Fibroblast of skin of abdomen (primary cell): ENCODE data around the gene KRT76.
"Not testable (repeated sequence)": the region's sequence is repeated elsewhere in the genome, so short reads cannot be mapped to it uniquely, and the experiment has no call there.

Experiments
- DNase-seq: peaks from one replicate; pipeline ENCODE4 v3.0.0-alpha.2; 2013

The KRT76 gene

DNA sequence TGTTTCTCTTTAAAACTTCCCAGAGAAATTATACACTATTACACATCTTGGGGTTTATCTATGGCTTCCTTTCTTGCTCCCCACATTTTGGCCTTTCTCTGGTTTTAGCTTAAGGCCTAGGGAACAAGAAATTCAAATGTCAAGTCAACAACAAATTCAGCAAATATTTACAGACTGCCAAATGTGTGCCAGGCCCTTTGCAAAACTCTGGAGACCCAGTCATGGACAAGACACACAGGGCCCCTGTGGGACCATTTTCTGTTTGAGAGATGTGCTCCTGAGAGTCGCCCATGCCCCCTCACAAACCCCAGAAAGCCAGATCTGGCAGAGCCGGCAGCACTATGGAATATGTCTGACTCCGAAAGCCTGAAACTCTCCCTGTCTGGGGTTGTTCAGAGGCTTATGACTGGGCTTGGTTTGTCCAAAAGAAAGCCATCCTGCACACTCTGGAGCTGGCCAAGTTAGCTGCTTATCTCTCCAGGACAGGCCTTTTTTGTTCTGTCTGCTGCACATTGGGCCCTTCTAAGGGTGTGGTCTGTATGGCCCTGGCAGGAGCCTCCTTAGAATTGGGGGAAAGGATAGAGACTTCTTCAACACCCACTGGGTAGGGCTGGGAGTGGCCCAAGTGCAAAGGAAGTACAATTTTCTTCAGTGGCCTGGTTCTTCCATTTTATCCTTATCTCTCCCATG is 19.8 kb upstream of the KRT76 start:
- no peak for DNase-seq

DNA sequence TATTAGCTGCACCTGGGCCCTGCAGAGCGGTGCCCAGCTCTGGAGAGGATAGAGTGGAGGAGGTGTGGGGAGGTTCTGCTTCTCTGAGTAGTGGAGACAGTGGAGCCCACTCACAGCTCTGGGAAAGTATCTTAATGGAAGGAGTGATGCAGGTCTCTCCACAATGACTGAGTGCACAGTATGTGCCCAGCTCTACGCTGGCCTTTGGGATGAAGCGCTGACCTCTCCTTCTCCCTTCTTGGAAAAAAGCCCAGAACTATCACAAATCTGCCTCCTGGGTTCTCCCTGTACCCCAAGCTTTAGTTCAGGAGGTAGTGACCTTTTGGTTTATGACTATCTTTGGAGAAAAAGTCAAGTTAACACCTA is 19.3 kb upstream of the KRT76 start:
- DNase-seq, result no peak

DNA sequence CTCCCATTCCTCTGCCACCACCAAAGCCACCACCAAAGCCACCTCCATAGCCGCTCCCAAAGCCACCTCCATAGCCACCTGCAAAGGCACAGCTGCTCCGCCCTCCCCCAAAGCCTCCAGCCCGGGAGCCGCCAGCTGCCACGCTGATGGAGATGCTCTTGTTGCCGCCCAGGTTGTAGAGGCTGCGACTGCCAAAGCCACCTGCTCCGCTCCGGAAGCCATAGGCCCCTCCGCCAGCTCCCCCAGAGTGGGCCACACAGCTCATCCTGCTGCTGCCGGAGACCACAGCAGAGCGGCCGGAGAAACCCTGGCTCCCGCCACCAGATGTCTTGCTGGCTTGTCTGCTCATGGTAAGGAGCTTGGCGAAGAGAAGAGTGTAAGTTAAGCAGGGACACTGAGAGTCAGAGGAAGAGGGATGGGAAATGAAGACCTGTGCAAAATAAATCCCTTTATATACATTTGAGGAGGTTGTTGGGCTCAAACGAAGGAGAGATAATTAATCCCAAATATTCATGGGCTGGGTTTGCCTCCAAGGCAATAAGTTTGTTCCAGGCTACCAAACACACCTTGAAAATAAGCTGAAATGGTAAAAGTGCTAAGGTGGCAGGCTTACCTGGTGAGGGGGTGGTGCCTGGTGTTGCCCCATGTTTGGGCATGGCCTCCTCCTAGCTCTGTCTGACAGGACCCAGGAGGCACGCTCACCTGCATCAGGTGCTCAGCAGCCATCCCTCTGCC is 18.7 kb upstream of the KRT76 start, which contains the start of gene KRT3:
Gene KRT3, minus strand, starts transcription at position 424 of the 735 bp plus-strand sequence. Its CDS starts 75 bp downstream, at position 349.
- DNase-seq, result no peak

DNA sequence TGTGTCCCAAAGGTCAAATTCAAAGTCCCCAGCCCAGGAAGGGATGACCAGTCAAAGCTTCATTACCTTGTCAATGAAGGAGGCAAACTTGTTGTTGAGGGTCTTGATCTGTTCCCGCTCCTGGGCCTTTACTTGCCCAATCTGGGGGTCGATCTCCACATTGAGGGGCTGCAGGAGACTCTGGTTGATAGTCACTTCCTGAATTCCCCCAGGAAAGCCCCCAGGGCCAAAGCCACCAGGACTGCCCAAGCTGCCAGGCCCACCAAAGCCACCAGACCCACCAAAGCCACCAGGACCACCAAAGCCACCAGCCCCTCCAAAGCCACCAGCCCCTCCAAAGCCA is 18.2 kb upstream of the KRT76 start:
- not testable (repeated sequence) for DNase-seq

DNA sequence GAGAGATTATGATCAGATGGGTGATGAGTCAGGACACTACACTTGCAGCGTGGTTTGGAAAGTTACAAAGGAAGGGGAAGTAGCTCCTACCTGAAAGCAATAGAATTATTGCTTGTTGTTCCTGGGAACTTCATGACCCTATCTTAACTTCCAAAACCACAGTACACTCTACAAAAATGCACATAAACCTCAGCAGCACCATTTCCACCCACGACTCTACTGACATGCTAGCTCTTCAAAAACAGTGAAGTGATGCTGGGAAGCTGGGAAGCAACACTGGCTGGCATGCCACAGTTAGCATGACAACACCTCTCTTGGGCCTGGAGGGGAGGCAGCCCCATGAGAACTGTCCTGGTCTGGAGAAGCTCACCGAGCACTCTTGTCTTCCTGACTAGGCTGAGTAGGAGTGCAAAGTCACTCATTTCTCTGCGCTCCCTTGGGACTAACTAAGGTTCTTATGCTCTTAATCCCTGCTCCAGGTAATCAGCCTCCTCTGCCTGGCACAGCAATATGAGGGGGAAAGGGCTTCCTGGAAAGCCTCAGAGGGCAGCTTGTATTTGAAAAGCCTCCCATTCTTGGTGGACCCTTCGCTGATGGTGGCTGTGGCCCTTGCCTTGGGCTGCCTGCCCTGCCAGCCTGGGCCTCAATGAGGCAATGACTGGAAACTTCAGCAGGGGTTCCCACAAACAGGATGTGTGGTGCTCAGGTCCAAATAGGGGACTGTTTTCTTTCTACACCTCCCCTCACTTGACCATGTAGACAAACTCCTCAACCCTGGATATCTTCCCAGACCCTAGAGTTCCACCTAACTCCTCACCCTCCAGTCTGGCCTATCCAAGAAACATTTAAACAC is 17.6 kb upstream of the KRT76 start:
- DNase-seq, result peak; percentile 60

DNA sequence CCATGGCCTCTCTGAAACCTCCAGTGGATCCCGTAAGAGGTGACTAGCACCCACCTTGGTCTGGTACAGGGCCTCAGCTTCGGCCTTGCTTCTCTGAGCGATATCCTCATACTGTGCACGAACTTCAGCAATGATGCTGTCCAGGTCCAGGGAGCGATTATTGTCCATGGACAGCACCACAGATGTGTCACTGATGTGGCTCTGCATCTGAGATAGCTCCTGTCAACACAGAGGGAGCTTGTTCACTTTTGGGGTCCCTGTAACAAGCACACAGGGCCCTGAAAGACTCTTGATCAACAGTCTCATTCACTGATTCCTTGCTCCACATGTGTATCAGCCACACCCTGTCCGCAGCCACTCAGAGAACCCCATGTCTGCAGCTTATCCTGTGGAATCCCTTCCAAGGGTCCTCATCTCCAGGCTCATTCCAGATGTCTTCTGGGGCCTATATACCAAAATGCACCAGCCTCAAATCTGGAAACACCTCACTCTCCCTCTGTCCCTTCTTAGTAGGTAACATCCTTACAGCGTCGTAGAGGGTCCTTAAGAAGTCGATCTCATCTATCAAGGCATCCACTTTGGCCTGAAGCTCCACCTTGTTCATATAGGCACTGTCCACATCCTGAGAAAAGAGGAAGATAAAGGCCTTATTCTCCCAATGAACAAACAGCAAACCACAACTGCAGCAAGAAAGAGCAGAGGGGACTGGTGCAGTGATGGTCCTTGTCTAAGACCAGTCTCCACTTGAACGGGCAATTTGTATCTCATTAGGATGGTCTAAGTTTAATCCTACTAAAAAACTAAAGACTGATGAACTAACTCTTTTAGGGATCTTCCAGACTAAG is 15.3 kb upstream of the KRT76 start:
- DNase-seq, result no peak

DNA sequence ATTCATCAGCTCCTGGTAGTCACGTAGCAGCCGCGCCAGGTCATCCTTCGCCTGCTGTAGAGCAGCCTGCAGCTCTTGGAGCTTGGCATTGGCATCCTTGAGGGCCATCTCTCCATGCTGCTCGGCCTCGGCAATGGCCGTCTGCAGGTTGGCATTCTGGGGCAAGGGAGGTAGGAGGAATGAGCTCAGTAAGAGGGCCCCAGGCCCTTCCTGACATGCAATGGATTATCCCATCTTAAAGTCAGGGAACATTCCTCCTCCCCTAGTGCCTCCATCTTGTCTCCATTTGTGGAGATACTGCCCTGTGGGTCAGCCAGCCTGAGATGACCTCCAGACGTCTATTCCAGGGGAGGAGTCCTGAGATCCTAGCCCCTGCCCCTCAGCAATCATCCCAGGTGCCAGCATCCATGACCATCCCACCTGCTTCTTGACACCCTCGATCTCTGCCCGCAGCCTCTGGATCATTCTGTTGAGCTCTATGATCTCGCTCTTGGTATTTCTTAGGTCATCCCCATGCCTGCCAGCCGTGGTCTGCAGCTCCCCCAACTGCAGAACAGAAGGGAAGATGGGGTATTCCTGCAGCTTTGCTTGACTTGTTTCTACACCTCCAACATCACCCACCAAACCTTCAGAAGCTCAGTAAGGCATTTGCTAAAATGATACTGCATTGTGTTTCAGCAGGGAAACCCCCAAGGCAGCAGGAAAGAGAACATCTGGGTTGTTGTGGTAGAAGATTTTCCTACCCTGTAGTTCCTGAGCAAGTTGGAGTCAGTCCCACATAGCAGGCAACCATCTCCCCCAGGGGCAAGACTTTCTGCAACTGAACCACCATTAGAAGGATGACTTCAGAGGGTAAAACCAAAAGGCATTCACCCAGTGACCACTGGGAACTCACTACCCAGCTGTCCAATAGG is 14.4 kb upstream of the KRT76 start:
- no peak for DNase-seq

DNA sequence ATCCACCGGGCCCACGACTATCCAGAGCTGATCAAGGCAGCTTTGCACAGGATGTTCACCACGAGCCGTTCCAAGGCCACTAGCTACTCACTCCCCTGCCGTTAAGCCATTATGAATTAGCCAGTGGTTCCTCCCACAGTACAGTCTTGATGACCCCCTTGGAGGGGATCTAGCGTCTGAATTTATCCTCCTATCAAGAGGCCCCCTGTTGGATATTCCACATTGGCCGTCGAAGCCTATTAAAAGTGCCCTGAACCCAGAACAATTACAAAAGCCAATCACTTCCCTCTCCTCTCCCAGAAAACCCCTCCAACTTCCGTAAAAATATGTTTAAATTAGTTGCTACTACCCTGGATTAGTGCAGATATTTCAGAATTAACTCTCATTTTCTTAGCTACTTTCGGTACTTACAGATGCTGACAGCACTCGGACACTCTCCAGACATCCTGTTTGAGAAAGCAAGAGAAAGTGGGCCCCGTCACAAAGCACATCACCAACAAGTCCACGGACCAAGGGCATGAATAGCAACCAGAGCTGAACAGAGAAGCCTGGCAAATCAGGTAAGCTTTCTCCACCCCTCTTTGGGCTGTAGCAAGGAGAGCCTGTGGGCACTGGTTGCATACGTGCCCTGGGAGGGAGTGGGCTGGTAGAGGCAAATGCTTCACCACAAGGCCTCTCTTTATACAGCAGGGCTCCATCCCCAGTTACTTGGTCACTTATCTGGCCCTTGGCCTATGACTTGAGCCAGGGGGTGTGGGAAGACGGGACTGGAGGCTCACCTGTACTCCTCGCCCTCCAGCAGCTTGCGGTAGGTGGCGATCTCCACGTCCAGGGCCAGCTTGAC is 13.5 kb upstream of the KRT76 start:
- DNase-seq, result no peak

DNA sequence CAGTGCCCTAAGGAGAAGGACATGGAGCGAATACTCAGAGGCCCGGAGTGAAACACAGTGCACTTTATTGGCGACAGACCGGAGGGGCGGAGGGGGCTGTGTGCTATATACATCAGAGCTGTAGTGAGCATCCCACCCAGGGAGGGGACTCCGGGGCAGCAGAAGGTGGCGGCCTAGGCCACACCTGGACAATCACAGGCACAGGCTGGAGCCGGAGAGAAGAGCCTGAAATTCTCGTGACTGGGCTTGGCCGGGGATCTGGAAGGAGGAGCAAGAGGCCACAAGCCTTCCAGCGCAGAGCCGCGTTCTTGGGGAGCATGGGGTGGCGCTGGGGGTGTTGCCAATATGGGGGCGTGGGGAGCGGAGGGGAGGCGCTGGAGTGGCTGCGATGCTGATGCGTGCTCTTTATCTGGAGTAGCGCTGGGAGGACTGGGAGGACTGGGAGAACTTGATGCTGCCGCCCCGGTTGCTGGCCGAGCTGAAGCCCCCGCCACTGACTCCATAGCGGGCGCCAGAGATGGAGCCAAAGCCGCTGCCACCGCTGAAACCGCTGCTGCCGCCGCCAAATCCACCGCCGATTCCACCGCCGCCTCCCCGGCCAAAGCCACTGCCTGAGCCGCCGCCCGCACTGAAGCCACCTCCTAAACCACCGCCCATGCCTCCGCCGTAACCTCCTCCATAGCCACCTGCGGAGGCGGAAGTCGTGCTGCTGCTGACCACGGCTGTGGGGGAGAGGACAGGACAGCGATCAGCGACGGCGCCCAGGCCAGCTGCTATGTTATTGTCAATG is 12.7 kb upstream of the KRT76 start:
- no peak for DNase-seq

DNA sequence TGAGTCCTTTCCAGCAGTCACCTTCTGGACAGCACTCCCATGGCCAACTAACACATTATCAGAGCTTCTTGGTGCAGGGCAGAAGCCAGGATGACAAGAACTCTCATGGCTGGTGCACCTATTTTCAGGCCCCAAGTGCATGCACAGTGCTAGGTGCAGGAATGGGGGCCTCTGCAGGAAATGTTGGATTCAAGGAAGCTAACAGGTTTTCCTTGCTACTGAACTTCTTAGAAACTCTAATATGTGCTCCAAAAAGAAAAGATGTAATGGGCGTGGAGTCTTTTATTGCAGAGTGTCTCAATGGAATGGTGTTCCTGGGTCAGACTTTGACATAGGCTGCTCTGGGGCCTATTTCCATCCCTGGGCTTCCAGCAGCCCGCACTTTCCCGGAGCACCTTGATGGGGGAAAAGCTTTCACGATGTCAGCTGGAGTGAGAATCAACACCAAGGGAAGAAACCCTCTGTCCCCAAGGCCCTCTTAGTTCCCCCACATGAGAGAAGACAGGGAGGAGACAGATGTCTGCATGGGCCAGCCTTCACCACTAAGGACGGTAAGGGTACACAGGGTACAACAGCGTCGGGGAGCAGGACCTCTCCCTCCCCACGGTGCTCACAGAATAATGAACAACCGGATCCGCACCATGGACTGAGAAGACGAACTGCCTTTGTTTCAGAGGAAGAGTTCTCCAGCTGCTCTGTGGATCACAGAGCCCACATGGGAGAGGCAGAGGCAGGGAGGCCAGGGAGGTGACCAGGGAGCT is 11.9 kb upstream of the KRT76 start:
- DNase-seq, result no peak

DNA sequence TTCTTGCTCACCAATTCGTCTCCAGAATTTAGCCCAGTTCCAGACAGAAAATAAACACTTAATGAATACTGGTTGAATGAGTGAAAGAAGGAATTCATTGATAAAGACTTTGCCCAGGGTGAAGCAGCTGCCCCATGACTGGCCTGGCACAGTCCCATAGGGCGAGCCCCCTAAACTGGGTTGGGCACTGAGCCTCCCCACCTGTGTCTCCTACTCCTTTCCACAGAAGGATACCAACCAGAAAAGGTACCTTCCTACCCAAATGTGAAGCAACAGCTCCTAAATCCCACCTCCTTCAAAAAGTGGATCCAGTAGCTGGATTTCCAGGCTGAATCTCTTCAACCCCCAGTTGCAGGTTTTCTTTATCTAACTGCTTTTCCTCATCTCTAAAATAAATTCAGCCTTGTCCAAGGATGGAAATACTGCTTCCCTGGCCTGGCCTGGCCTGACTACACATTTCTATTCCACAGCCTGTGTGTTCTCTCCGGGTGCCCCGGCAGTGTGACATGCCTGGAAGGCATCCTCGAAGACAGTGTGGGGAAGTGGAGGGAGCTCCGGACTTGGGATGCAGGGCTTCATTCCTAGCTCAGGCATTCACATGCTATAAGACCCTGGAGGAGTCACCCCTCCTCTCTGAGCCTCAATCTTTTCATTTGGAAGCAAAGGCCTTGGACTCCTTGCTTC is 11.2 kb upstream of the KRT76 start:
- no peak for DNase-seq

DNA sequence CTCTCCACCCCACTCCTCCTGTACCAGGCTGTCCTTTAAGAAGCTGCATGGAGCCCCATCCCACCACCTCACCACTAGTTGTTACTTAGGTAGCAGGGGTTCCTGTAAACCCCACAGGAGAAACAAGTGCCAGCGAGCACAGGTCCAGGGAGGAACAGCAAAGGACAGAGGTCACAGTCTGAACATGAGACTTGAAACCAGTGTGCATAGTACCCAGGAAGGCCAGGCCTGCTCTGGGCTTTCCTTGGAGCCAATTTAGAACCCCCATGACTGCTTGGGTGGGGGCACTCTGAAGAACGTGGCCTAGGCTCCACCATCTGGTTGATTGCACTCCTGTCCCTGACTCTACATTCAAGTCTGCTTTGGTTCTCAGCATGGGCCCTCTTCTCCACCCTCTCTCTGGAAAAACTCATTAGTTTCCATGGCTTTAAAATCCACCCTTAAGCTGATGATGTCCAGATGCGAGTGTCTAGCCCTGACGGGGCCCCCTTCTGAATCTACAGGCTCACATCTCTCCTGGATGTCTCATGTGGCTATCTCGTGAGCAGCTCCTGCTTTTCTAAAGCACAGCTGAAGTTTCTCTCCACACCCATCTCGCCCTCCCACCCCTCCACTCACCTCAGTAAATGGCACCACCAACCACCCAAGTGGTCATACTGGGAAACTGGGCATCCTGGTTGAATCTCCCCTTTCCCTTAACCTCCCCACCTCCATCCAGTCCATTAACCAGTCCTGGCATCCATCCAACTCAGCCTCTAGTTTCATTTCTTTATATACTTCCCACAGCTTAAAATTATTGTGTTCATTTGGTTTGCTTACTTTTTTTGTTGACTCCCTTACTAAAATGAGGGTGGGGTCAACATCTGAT is 10.4 kb upstream of the KRT76 start:
- DNase-seq, result no peak

DNA sequence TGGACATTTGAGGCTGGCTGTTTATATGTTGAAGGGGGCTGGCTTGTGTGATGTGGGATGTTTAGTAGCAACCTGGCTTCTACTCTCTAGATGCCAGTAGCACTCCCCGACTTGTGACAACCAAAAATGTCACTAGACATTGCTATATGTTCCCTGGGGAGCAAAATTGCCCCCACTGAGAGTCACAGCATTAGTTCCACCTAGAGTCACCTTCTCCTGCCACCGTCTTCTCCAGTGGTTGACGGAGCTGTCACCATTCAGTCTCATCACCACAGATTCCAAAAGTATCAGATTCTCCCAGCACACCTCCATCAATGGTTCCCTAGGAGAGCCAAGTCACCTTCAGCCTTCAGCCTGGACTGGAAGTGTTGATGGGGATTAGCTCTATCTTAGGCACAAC is 7.8 kb upstream of the KRT76 start:
- DNase-seq, result no peak

DNA sequence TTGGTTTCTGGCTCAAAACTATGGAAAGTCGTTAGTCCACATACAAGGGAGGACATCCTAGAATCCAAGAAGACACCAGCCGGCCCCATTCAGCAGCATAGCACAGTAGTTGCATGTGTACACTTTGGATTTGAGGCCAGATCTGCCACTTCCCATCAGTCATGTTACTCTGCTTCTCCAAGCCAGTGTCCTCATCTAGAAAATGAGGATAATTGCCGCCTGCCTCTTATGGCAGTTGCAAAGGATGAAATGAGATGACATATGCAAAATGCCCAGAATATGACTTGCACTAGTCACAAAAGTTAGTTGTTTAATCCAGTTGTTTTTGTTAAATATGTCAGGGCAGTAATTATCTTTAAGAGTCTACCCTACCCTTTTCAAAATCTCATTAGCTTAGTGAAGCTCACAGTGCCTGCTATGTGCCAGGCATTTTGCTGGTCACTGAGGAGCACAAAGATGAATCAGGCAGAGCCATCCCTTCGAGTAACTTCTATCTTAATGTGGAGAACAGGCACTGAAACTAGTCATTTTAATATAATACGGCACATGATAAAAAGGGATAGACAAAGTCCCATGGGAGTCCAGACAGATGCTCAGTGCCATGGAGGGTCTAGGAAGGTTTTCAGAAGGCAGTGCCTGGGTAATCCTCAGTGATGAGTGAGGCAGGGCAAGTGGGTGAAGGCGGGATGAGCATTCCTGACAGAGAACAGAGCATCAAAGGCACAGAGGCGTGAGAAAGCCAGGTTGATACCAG is 6.6 kb upstream of the KRT76 start:
- no peak for DNase-seq

DNA sequence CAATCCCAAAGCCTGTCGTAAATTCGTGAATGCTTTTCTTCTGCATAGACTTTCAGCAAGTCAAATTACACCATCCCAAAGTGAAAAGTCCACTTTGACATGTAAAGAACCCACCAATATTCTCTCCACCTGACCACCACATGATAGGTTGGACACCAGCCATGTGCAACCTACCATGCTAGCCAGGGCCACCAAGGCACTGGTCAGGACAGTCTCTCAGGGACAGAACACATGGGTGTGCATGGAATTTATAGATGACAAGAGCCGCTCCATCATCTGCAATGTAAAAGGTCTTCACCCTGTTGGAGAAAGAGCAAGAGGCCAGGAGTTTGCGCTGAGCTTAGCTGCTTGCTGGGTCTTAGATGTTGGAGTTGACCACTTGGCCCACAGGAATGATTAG is 5.4 kb upstream of the KRT76 start:
- no peak for DNase-seq

DNA sequence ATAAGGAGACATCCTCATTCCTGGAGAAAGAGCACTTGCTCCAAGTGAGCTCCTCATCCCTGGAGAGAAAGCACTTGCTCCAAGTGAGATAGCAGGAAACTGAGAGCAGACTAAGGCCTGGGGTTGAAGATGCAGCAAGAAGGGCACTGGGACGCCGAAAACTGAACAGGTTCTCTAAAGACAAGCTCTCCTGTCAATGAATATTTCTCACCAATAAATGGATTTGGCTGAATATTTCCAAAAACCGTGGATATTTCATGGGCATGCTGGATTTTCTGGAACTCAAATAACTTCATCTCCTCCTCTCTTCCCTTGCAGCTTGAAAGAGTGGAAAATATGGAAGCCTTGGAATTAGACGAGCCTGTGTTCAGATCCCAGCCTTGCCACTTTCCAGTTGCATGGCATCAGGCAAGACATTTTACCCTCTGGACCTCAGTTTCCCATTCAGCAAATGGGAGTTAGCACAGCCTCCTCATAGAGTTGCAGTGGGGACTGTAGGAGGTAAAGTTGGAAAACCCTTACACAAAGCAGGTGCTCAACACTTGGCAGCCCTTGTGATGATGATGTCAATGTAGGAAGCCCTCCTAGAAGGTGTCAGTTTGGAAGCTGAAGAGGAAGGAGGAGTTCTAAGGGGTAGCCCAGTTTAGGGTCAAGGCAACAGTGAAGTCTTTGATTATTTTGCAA is 4.4 kb upstream of the KRT76 start:
- no peak for DNase-seq
